ENCODE measurements around the gene DBX1.
A peak's percentile ranks its signal among the peaks of the same experiment; 100 is the strongest.

Gene DBX1

GRCh38 chr11:20120134-20120925 is 39.9 kb downstream of the DBX1 start:
- DNase-seq, result no peak

GRCh38 chr11:20119315-20119714 is 41.0 kb downstream of the DBX1 start:
- no peak for DNase-seq

GRCh38 chr11:20118209-20118608 is 42.1 kb downstream of the DBX1 start:
- DNase-seq, result no peak

GRCh38 chr11:20117291-20117690 is 43.0 kb downstream of the DBX1 start:
- no peak for DNase-seq

- DNase-seq, result no peak
Observed at GRCh38 chr11:20116825-20117224, 43.5 kb downstream of the DBX1 start.

GRCh38 chr11:20114588-20114987 is 45.7 kb downstream of the DBX1 start:
- no peak for DNase-seq

- DNase-seq, result no peak
Observed at GRCh38 chr11:20113149-20113438, 47.2 kb downstream of the DBX1 start.

- DNase-seq, result peak; percentile 41
Observed at GRCh38 chr11:20112291-20113148, 47.8 kb downstream of the DBX1 start.

GRCh38 chr11:20111871-20112270 is 48.4 kb downstream of the DBX1 start:
- DNase-seq, result no peak

- DNase-seq, result no peak
Observed at GRCh38 chr11:20110908-20111669, 49.2 kb downstream of the DBX1 start.

GRCh38 chr11:20109731-20110445 is 50.4 kb downstream of the DBX1 start:
- DNase-seq, result no peak
